Kidney (tissue), 14 donors: ENCODE measurements around the gene EBI3. TPM values are rescaled to one million over a fixed set of nuclear protein-coding genes. Genes with fewer than 3 reads are reported as not detected.

ENCODE experiments used
- DNase-seq, 5 donors: peaks; one replicate each; pipeline ENCODE4 v3.0.0-alpha.2; 2013 to 2020
- FAIRE-seq: peaks from 2 replicates; lab custom pipeline; 2012; peaks lifted over from hg19 to GRCh38; lab: Jason Lieb, UNC
- H3K27ac ChIP-seq, 2 donors: one replicate each; pipeline ENCODE4 v1.7.0; 2013; ENCODE audit warnings: low read depth in 2 of 2, low read length in 2 of 2, inconsistent platforms in 1 of 2
- H3K27me3 ChIP-seq: one replicate; pipeline ENCODE4 v1.7.1; 2013; ENCODE audit warnings: low read length, inconsistent platforms; ENCODE audit not compliant: control insufficient read depth, insufficient read depth
- H3K36me3 ChIP-seq, 3 donors: one replicate each; pipeline versions ENCODE4 v1.7.0 to v1.7.1; 2013; ENCODE audit warnings: low read length in 3 of 3, control low read depth in 1 of 3, inconsistent platforms in 1 of 3; ENCODE audit not compliant: insufficient read depth in 3 of 3, control insufficient read depth in 2 of 3
- H3K4me1 ChIP-seq, 3 donors: one replicate each; pipeline versions ENCODE4 v1.7.0 to v1.7.1; 2013; ENCODE audit warnings: low read length in 3 of 3, inconsistent platforms in 1 of 3, low read depth in 1 of 3; ENCODE audit not compliant: control insufficient read depth in 2 of 3, insufficient read depth in 2 of 3
- H3K4me3 ChIP-seq, 3 donors: one replicate each; pipeline versions ENCODE4 v1.7.0 to v1.8.1; 2013; ENCODE audit warnings: low read length in 3 of 3, control low read depth in 1 of 3, inconsistent platforms in 1 of 3
- H3K9ac ChIP-seq, 3 donors: one replicate each; pipeline versions ENCODE4 v1.7.0 to v1.7.1; 2013; ENCODE audit warnings: low read length in 3 of 3, control low read depth in 1 of 3, inconsistent platforms in 1 of 3
- H3K9me3 ChIP-seq, 3 donors: one replicate each; pipeline versions ENCODE4 v1.7.0 to v1.7.1; 2013; ENCODE audit warnings: low read length in 3 of 3, control low read depth in 1 of 3, inconsistent platforms in 1 of 3; ENCODE audit not compliant: control insufficient read depth in 2 of 3, insufficient read depth in 1 of 3
- intact Hi-C: fragments of 100-400 bp; cut with DNase I; formaldehyde crosslinking; loops from one replicate; pipeline ENCODE4 v1.11.1; 2022
- polyA plus RNA-seq: library from polyadenylated mRNA; stranded (reverse); fragments of 350-450 nt; fragmentation: Illumina TruSeq; extraction: RNeasy Lipid Tissue Mini Kit (QIAGEN cat#74804); gene quantifications from one replicate; pipeline ENCODE4 v1.2.3, GENCODE V29; 2014; ENCODE audit warnings: low read depth, low replicate concordance; ENCODE audit not compliant: insufficient read depth
- total RNA-seq: library from RNA; stranded (reverse); fragmentation: NEBNext Ultra II Directional; extraction: Animal tissue kit (Norgen Biotek cat#: 25700); gene quantifications from one replicate; pipeline ENCODE4 v1.2.1, GENCODE V29; 2021
- TF ChIP-seq, protein P1 (sequence below): IDR thresholded peaks from 3 replicates; pipeline ENCODE4 v1.5.1; 2012; ENCODE audit warnings: mild to moderate bottlenecking, moderate library complexity, borderline replicate concordance; ENCODE audit not compliant: insufficient read depth; ENCODE audit errors: extremely low read depth
- donor health status: control.
- donor health status: control.
- donor health status: control.
- donor health status: control.
- donor health status: control.
- donor health status: DM: yes; HTN: yes; CAD: no.
- donor health status: Normal renal cell carcinoma (clear cell type).

Gene EBI3
- total and polyA plus RNA-seq, 2 donors from 2014 or later = 1.5 to 8.3 TPM

DNA sequence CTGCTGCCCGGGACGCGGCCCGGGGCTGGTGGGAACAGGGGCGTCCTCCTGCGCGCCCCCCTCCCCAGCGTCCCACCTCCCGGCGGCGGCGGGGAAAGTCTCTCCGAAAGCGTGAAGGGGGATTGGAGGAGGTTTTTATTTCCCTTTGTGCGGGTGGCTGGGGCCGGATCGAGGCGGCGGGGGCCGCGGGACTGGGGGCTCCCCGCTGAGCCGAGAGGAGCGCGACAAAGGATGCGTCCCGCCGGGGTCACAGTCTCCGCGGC lies 49.9 kb downstream of the EBI3 start:
- H3K27me3 ChIP-seq = no peaks in the 10 kb centered on the region
- H3K9ac ChIP-seq = no peak overlapping the region
- H3K4me3 ChIP-seq = no peak overlapping the region
- no peaks in the 10 kb centered on the region for H3K9me3 ChIP-seq
- intact Hi-C loops = no loop called here
- DNase-seq (no peak), FAIRE-seq (no peak)
- H3K4me1 ChIP-seq = no peaks in the 10 kb centered on the region
- no peaks in the 10 kb centered on the region for H3K36me3 ChIP-seq
- no peak overlapping the region for H3K27ac ChIP-seq
- TF ChIP-seq, protein P1, sequence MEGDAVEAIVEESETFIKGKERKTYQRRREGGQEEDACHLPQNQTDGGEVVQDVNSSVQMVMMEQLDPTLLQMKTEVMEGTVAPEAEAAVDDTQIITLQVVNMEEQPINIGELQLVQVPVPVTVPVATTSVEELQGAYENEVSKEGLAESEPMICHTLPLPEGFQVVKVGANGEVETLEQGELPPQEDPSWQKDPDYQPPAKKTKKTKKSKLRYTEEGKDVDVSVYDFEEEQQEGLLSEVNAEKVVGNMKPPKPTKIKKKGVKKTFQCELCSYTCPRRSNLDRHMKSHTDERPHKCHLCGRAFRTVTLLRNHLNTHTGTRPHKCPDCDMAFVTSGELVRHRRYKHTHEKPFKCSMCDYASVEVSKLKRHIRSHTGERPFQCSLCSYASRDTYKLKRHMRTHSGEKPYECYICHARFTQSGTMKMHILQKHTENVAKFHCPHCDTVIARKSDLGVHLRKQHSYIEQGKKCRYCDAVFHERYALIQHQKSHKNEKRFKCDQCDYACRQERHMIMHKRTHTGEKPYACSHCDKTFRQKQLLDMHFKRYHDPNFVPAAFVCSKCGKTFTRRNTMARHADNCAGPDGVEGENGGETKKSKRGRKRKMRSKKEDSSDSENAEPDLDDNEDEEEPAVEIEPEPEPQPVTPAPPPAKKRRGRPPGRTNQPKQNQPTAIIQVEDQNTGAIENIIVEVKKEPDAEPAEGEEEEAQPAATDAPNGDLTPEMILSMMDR = no peak

DNA sequence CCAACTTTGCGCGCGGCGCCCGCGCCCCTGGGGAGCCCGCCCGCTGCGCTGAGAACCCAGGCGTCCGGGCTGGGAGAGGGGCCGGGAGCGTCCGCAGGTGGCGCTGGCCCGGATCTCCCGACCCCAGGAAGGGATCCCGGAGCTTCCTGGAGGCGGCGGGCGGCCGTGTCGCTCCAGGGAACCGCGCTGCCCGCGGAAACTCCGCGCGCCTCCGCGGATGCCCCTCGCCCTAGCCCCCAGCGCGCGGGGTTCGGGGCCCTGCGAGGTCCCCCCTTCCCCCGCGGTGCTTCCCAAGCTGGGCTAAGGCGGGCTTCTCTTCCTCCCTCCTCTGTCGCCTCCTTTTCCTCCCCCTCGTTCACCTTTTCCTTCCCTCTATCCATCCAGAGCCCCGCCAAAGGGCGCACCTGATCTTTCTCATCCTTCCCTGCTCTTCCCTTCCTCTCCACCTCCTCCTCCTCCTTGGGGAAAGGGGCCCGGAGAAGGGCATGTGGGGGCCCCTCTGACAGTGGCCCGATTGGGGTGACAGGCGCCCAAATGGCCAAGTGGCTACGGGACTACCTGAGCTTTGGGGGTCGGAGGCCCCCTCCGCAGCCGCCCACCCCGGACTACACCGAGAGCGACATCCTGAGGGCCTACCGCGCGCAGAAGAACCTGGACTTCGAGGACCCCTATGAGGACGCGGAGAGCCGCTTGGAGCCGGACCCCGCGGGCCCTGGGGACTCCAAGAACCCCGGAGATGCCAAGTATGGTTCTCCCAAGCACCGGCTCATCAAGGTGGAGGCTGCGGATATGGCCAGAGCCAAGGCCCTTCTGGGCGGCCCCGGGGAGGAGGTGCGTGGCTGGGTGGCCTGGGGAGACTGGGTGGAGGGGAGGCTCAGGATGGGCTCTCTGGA lies 50.5 kb downstream of the EBI3 start:
- Histone ChIP-seq H3K9me3 (no peaks in the 10 kb centered on the region), H3K36me3 (no peaks in the 10 kb centered on the region), H3K4me3 (no peak overlapping the region), H3K9ac (no peak overlapping the region), H3K4me1 (no peaks in the 10 kb centered on the region), H3K27ac (no peak overlapping the region), H3K27me3 (no peaks in the 10 kb centered on the region)
- intact Hi-C loops = no loop called here
- DNase-seq (no peak), FAIRE-seq (no peak)
- TF ChIP-seq, protein P1 = no peak

DNA sequence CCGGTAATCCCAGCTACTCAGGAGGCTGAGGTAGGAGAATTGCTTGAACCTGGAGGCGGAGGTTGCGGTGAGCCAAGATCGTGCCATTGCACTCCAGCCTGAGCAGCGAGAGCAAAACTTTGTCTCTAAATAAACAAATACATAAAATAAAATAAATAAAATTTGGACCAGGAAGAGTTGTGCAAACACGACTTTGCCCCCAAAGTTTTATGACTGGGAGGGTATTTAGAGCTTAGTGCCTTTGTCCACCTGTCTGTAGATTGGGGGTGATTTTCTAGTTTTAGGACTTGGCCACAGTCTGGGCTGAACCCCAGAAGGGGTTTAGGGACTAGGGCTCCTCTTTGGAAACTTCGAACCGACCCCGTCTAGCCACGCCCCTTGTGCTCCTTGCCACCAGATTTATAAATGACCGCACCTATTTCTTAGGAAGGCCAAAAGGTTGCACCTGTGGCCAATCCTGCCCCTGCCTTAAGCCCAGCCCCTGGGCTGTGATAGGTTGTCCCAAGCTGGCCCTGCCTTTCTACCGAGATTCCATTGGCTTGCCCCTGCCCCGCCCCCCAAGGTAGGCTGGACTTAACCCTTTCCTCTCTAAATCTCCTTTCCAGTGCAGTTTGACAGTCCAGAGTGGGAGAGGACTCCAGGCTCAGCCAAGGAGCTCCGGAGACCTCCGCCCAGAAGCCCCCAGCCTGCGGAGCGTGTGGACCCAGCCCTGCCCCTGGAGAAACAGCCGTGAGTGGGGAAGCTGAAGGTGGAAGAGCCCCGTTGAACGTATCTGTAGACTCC lies 55.0 kb downstream of the EBI3 start:
- no peaks in the 10 kb centered on the region for H3K4me1 ChIP-seq
- no peaks in the 10 kb centered on the region for H3K9me3 ChIP-seq
- H3K36me3 ChIP-seq = no peaks in the 10 kb centered on the region
- TF ChIP-seq, protein P1 = no peak
- intact Hi-C loops = no loop called here
- H3K9ac ChIP-seq = no peak overlapping the region
- DNase-seq (no peak), FAIRE-seq (no peak)
- no peak overlapping the region for H3K4me3 ChIP-seq
- H3K27ac ChIP-seq = no peak overlapping the region
- no peaks in the 10 kb centered on the region for H3K27me3 ChIP-seq
